ENCODE measurements around the gene KLF2.

- TF ChIP-seq GABPA (IDR thresholded peaks at IDR 0.05; ENCODE audit: low read depth) (no peak), POLR2A (IDR thresholded peaks at IDR 0.05; ENCODE audit: low read depth, low read length) (no peak), POLR2AphosphoS5 (IDR thresholded peaks at IDR 0.05; ENCODE audit: low read length) (no peak), CTCF (IDR thresholded peaks at IDR 0.05 in 2 of 3, conservative IDR thresholded peaks at IDR 0.05 in 1 of 3; ENCODE audit: control insufficient read depth in 2 of 3, extremely low read depth in 1 of 3, insufficient read depth in 1 of 3, low read depth in 3 of 3, low read length in 3 of 3) (no peak), SMC3 (IDR thresholded peaks at IDR 0.05; ENCODE audit: borderline replicate concordance, low read length) (no peak)
Observed at GRCh38 chr19:16369306-16369663, 44.7 kb downstream of the KLF2 start.
